ENCODE measurements around the gene U2AF1L4. TPM values are rescaled to one million over a fixed set of nuclear protein-coding genes. Genes with fewer than 3 reads are reported as not detected.

Gene U2AF1L4
- total and polyA plus RNA-seq, 2 experiments from 2014 or later, result 30.3 to 61.7 TPM

GRCh38 chr19:35790981-35791813, 46.0 kb upstream of the U2AF1L4 start:
- H3K4me1 ChIP-seq (ENCODE audit: low read depth), result no peaks in the 10 kb centered on the region
- no peak for TF ChIP-seq CTCF (IDR thresholded peaks at IDR 0.05; ENCODE audit: low read depth, low read length)
- no peaks in the 10 kb centered on the region for H3K9me3 ChIP-seq (ENCODE audit: low read depth)
- no peaks in the 10 kb centered on the region for H3K36me3 ChIP-seq
- DNase-seq (ENCODE audit: low read depth in 1 of 2, low spot score in 1 of 2), result no peak
- no peak overlapping the region for H3K4me3 ChIP-seq
- no peak overlapping the region for H3K27ac ChIP-seq
- peaks cover 15% of the 10 kb centered on the region for H3K27me3 ChIP-seq

GRCh38 chr19:35789978-35790944, 45.0 kb upstream of the U2AF1L4 start:
- Histone ChIP-seq H3K27me3 (peaks cover 5% of the 10 kb centered on the region), H3K4me3 (no peak overlapping the region), H3K4me1 (ENCODE audit: low read depth) (no peaks in the 10 kb centered on the region), H3K27ac (no peak overlapping the region), H3K9me3 (ENCODE audit: low read depth) (no peaks in the 10 kb centered on the region), H3K36me3 (no peaks in the 10 kb centered on the region)
- DNase-seq (ENCODE audit: low read depth in 1 of 2, low spot score in 1 of 2), result no peak
- TF ChIP-seq CTCF (IDR thresholded peaks at IDR 0.05; ENCODE audit: low read depth, low read length), result no peak

GRCh38 chr19:35789195-35789977, 44.2 kb upstream of the U2AF1L4 start:
- Histone ChIP-seq H3K9me3 (ENCODE audit: low read depth) (no peaks in the 10 kb centered on the region), H3K36me3 (no peaks in the 10 kb centered on the region), H3K27ac (no peak overlapping the region), H3K4me3 (no peak overlapping the region), H3K27me3 (no peaks in the 10 kb centered on the region), H3K4me1 (ENCODE audit: low read depth) (no peaks in the 10 kb centered on the region)
- no peak for TF ChIP-seq CTCF (IDR thresholded peaks at IDR 0.05; ENCODE audit: low read depth, low read length)
- no peak for DNase-seq (ENCODE audit: low read depth in 1 of 2, low spot score in 1 of 2)

GRCh38 chr19:35788205-35788960, 43.2 kb upstream of the U2AF1L4 start:
- no peak overlapping the region for H3K27ac ChIP-seq
- H3K36me3 ChIP-seq, result no peaks in the 10 kb centered on the region
- no peak for TF ChIP-seq CTCF (IDR thresholded peaks at IDR 0.05; ENCODE audit: low read depth, low read length)
- H3K4me3 ChIP-seq, result no peak overlapping the region
- H3K27me3 ChIP-seq, result no peaks in the 10 kb centered on the region
- H3K4me1 ChIP-seq (ENCODE audit: low read depth), result no peaks in the 10 kb centered on the region
- no peaks in the 10 kb centered on the region for H3K9me3 ChIP-seq (ENCODE audit: low read depth)
- DNase-seq (ENCODE audit: low read depth in 1 of 2, low spot score in 1 of 2), result no peak
